HG03139 (cell line): Measurements from ENCODE around the gene NR3C2.
"Not testable (repeated sequence)": the region's sequence is repeated elsewhere in the genome, so short reads cannot be mapped to it uniquely, and the experiment has no call there.

Source experiments
- ATAC-seq: cut with Tn5 transposase; IDR thresholded peaks from one replicate; pipeline ENCODE4 v1.9.1; 2021; ENCODE audit not compliant: unreplicated experiment

Gene NR3C2

DNA sequence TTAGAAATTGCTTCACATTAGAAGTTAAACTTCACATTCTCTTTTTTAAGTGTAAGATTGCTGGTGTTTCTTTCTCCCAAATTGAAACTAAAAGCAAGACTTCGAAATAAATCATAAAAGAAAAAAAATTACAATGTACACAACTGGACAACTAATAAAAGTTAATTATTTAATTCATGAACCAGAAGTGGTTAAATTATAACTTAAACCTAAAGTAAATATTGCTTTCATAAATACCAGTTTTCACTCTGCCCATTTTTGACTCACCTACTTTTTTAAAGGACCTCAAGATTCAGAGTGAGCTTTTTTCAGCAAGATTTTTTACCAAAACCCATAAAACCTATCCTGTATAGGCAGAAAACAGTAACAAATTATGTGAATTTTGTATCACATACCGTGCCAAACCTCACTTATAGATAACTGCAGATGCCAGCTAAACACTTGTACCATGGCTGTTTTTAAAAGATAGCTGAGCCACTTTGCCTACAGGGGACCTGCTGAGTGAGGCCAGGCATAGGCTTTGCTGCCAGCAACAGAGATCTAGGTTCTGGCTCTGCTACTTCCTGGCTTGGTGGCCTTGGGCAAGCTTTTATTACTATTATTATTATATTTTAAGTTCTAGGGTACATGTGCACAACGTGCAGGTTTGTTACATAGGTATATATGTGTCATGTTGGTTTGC, 259.8 kb downstream of the NR3C2 start:
- no peak for ATAC-seq

GRCh38 chr4:148173397-148174017, 268.7 kb downstream of the NR3C2 start:
- no peak for ATAC-seq

GRCh38 chr4:148171596-148171995, 270.6 kb downstream of the NR3C2 start:
- ATAC-seq, result no peak

- ATAC-seq, result no peak
Observed at GRCh38 chr4:148170408-148171365, 271.5 kb downstream of the NR3C2 start.

DNA sequence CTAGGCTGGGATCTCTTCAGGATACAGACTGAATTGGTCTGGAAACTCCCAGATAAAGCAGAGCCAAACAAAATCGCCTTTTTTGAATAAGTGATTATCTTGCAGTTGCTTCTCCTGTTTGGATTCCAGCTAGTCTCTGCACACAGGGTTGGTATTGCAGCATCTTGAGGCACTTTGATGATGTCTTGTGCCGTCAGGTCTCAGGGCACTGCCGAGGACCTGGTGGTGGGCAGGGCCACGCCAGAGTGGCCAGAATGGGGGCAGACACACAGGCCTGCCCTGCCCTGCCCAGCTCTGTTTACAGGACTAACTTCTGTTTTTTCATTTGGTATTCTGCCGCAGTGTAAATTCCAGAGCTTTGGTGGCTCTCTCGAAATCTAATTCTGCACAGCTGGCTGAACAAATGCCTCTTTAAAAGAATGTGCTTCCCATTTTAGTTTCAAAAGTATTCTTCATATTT, 276.1 kb downstream of the NR3C2 start:
- no peak for ATAC-seq

DNA sequence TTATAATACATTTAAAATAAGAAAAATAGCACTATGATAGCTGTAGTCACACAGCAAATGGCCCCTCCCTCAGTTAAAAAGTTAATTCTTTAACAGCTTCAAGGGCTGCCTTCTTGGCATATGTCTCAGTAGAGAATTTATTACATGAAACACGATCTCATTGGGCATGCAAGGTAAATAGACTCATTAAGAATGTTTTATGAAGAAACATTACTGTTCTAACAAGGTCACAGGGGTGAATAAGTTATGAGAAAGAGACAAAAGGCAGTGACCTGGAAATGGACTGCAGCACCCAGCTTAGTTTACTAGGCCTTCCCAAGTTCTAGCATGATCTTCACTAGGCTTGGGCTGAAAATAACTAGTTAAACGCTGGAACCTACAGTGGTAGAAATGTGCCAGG, 277.7 kb downstream of the NR3C2 start:
- ATAC-seq, result no peak

DNA sequence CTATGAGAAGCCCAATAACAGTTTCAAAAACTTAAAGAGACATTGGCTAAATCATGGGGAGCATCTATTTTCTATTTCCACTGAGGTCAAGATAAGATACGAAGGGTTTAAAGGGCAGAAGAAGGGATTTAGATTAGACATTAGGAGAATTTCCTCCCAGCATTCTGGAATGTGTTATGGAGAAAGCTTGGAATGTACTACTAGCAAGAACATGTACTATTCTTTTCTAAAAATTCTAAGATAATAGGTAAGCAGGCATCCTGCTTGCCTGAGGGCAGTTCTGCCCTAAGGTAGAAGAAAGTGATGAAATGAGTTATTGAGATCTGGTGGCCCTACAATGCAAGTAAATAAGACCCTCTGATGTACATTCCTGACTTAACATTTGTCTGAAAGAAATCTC, 279.2 kb downstream of the NR3C2 start:
- no peak for ATAC-seq

GRCh38 chr4:148162519-148162918, 279.7 kb downstream of the NR3C2 start:
- no peak for ATAC-seq

GRCh38 chr4:148161601-148162000, 280.6 kb downstream of the NR3C2 start:
- no peak for ATAC-seq

GRCh38 chr4:148159793-148160192, 282.4 kb downstream of the NR3C2 start:
- ATAC-seq, result no peak

DNA sequence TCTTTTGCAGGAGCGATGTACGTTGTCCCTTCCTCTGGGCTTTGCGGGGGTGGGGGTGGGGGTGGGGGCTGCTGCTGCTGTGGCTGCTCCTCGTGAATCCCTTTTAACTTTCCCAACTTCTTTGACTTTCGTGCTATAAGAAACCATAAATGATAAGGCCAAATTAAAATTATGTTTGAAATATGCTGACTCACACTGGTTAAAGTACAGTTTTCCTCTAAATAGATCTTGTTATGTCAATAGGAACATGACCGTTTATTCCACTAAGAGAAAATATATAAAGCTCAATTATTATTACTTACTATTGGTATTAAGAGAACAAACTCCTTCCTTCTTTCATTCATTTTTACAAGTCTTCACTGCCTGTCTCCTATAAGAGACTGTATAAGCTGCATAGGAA, 287.4 kb downstream of the NR3C2 start:
- ATAC-seq, result no peak

DNA sequence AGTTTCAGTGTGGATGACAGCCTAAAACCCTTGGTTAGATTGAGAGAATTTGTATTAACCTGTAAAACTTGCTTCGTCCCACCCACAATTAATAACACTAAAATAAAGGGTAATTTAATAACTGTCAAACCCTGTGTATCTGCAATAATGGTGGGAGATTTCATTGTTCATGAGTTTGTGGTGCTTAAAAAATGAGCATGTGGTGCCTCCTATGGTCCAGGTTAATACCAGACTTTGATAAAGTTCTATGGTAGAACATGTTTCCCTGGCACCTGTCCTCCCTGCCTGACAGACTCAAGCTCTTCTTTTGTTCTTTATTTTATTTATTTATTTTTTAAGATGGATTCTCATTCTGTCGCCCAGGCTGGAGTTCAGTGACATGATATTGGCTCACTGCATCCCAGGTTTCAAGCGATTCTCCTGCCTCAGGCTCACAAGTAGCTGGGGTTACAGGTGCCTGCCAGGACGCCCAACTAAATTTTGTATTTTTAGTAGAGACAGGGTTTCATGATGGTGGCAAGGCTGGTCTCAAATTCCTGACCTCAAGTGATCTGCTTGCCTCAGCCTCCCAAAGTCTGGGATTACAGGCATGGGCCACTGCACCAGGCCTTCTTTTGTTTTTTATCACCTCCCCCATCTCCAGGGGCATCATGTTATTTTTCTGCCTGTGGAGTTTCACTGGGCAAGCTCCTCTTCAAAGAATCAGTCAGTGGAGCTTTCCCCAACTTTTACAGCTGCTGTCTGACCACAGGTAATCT, 289.2 kb downstream of the NR3C2 start:
- no peak for ATAC-seq

- no peak for ATAC-seq
Observed at GRCh38 chr4:148151806-148152205, 290.4 kb downstream of the NR3C2 start.

DNA sequence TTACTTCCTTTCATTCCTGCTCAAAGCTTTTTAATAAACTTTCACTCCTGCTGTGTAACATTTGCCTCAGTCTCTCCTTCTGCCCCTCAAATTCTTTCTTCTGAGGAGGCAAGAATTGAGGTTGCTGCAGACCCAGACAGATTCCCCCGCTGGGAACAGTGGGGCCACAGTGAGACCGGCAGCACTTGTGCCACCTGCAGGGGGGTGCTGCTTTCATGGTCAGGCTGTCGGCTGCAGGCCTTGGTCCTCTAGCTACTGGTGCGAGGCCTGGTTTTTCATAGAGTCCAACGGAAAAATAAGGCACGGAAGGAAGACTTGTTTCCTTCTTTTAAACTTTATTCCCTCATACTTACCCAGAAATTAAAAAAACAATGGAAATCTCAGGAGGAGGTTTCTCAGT, 296.7 kb downstream of the NR3C2 start:
- no peak for ATAC-seq

- no peak for ATAC-seq
Observed at GRCh38 chr4:148143174-148143573, 299.0 kb downstream of the NR3C2 start.

- no peak for ATAC-seq
Observed at GRCh38 chr4:148141501-148141900, 300.7 kb downstream of the NR3C2 start.

DNA sequence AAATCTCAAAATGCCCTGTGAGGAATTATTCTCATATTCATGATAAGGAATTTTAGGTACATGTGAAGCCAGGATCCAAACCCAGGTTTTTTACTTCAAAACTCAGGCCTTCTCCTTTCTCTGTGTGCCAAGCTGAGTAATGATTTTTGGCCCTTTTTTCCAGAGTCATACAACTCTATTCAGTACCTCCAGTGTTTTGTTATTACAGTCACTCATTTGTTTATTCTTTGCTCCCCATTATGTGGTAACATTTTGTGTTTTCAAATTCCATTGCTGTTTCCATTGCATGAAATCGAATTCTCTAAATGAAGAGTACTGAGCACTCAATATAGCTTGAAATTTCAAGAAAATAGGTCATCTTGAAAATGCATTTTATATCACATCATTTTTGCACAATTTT, 315.4 kb downstream of the NR3C2 start:
- ATAC-seq, result no peak

DNA sequence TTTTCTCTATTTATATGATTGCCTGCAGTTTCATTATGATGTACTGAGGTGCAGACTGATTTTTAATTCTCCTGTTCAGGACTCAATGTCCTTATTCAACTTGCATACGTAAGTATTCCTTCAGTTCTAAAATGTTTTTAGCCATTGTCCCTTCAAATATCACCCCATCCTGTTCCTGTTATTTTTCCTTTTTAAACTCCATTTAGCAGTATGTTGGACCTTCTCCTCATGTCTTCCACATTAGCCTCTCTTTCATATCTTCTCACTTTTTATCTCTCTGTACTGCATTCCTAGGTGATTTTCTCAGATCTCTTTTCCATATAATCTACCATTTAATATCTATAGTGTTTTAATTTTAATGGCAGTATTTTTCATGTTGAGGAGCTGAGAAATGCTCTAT, 317.7 kb downstream of the NR3C2 start:
- ATAC-seq, result no peak

GRCh38 chr4:148123161-148123560, 319.1 kb downstream of the NR3C2 start:
- not testable (repeated sequence) for ATAC-seq

GRCh38 chr4:148120216-148120615, 322.0 kb downstream of the NR3C2 start:
- ATAC-seq, result no peak

DNA sequence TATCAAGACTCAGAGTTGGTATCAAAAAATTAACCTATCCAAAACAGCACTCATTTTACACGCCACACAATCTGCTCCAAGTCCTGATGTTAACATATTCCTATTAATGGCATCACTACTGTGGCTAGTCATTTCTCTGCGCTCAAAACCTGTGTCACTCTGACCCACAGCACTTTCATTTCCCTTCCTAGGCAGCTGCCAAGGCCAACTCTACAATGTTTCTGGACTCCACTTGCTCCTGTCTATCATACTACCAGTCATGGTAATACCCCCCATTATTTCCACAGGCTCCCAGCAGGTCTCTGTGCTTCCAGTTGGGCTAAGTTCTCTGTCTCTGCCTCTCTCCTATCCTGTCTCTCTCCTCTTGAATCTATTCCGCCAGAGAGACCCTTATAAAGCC, 323.6 kb downstream of the NR3C2 start:
- ATAC-seq, result no peak
